ENCODE data around the gene CATSPER1. TPM values are rescaled to one million over a fixed set of nuclear protein-coding genes. Genes with fewer than 3 reads are reported as not detected.

Gene CATSPER1
- total and polyA plus RNA-seq, 2 of the 13 experiments (the other 11 are each of a cell fraction or from before 2014, with no cell fraction given): 0.17 TPM; not detected in 1

GRCh38 chr11:66062408-66062807 lies 36.1 kb upstream of the CATSPER1 start:
- in situ Hi-C loops (cut with HindIII; ENCODE audit: extremely low pct_ligation_motif_present, low pct_unique_long_range_greater_than_20kb) (no loop called here), intact Hi-C loops (cut with micrococcal nuclease; ENCODE audit: unreplicated experiment) (no loop called here)
- DNase-seq (ENCODE audit: low spot score) (no peak), ATAC-seq (no peak), FAIRE-seq (no peak)
- H3K4me1 ChIP-seq (ENCODE audit: insufficient read depth, low read length): peaks cover 14% of the 10 kb centered on the region; the same call in 1 of the 2 replicates
- H3K4me2 ChIP-seq (ENCODE audit: low read depth, low read length): no peak overlapping the region
- POLR2A ChIA-PET: interaction anchor here (1.8 kb wide), 1 partner anchor 10 kb away, joined by 8 read pairs; the partner anchor contains the start of gene SF3B2
- no TSS peak for BruUV-seq (replicated peaks)
- H4K20me1 ChIP-seq (ENCODE audit: insufficient read depth, low read length): no peaks in the 10 kb centered on the region
- H3K27ac ChIP-seq (ENCODE audit: extremely low read length, insufficient read depth, low read length): no peak overlapping the region
- no peaks in the 10 kb centered on the region for H3K27me3 ChIP-seq (ENCODE audit: control insufficient read depth in 1 of 2, insufficient read depth in 2 of 2, low read length in 2 of 2)
- no peak overlapping the region for H3K9ac ChIP-seq (ENCODE audit: insufficient read depth, low read depth, low read length)
- H3K4me3 ChIP-seq (replicated peaks in 1 of 3; ENCODE audit: insufficient read depth in 1 of 3, low read depth in 2 of 3, low read length in 3 of 3): no peak overlapping the region
- H3K79me2 ChIP-seq (ENCODE audit: insufficient read depth, low read length): peaks cover 2% of the 10 kb centered on the region
- TF ChIP-seq ZNF30 (CRISPR knock-in tag; IDR thresholded peaks at IDR 0.05) (no peak), NFE2L2 (IDR thresholded peaks at IDR 0.05; ENCODE audit: low read length) (0 out of 2 replicates have a peak, but pooled peaks have one; percentile 9), MAFK (conservative IDR thresholded peaks at IDR 0.05 in 1 of 2, IDR thresholded peaks at IDR 0.05 in 1 of 2; ENCODE audit: low read length in 2 of 2) (peak in 1 of 2 experiments; percentile 52; a peak in 2 of 4 replicates), MAFF (IDR thresholded peaks at IDR 0.05; ENCODE audit: low read depth, low read length) (peak; percentile 18; the same call in 1 of the 2 replicates)
- no peak overlapping the region for H2AFZ ChIP-seq (ENCODE audit: low read length)
- CTCF ChIA-PET (ENCODE audit: low intra/inter-chr PET ratio, low total read pairs): no interaction called here
- 99% methylated on average over 2 of the region's 2 CpGs for WGBS (ENCODE audit: low lambda C conversion rate)
- peaks cover 36 to 89% of the 10 kb centered on the region in 2 experiments for H3K36me3 ChIP-seq (replicated peaks in 1 of 2; ENCODE audit: control insufficient read depth in 1 of 2, insufficient read depth in 2 of 2, low read length in 2 of 2)
- no peaks in the 10 kb centered on the region for H3K9me3 ChIP-seq (ENCODE audit: low read length)

GRCh38 chr11:66061268-66061667 lies 35.0 kb upstream of the CATSPER1 start:
- in situ Hi-C loops (cut with HindIII; ENCODE audit: extremely low pct_ligation_motif_present, low pct_unique_long_range_greater_than_20kb): no loop called here
- FAIRE-seq (no peak), ATAC-seq (no peak), DNase-seq (ENCODE audit: low spot score) (no peak)
- Histone ChIP-seq H3K9ac (ENCODE audit: insufficient read depth, low read depth, low read length) (no peak overlapping the region), H3K4me3 (replicated peaks in 1 of 3; ENCODE audit: insufficient read depth in 1 of 3, low read depth in 2 of 3, low read length in 3 of 3) (no peak overlapping the region), H3K79me2 (ENCODE audit: insufficient read depth, low read length) (peaks cover 2% of the 10 kb centered on the region), H3K9me3 (ENCODE audit: low read length) (no peaks in the 10 kb centered on the region), H3K4me2 (ENCODE audit: low read depth, low read length) (no peak overlapping the region), H2AFZ (ENCODE audit: low read length) (no peak overlapping the region), H3K27me3 (ENCODE audit: control insufficient read depth in 1 of 2, insufficient read depth in 2 of 2, low read length in 2 of 2) (no peaks in the 10 kb centered on the region), H3K27ac (ENCODE audit: extremely low read length, insufficient read depth, low read length) (no peak overlapping the region), H3K4me1 (ENCODE audit: insufficient read depth, low read length) (0 out of 2 replicates have a peak, but pooled peaks cover 3% of the 10 kb centered on the region), H4K20me1 (ENCODE audit: insufficient read depth, low read length) (no peaks in the 10 kb centered on the region), H3K36me3 (replicated peaks in 1 of 2; ENCODE audit: control insufficient read depth in 1 of 2, insufficient read depth in 2 of 2, low read length in 2 of 2) (peaks cover 36 to 89% of the 10 kb centered on the region in 2 experiments)
- no TSS peak for BruUV-seq (replicated peaks)
- ChIA-PET CTCF (ENCODE audit: low intra/inter-chr PET ratio, low total read pairs) (no interaction called here), POLR2A (no interaction called here)
- TF ChIP-seq MTA1 (CRISPR knock-in tag; IDR thresholded peaks at IDR 0.05; ENCODE audit: borderline replicate concordance) (no peak), FOXK1 (CRISPR knock-in tag; IDR thresholded peaks at IDR 0.05; ENCODE audit: borderline replicate concordance, low read depth) (no peak), PLRG1 (conservative IDR thresholded peaks at IDR 0.05) (no peak), HNRNPH1 (optimal IDR thresholded peaks at IDR 0.05; ENCODE audit: low read depth, low read length) (no peak), TEAD3 (CRISPR knock-in tag; optimal IDR thresholded peaks at IDR 0.05; ENCODE audit: borderline replicate concordance) (no peak), SMAD3 (CRISPR knock-in tag; IDR thresholded peaks at IDR 0.05) (no peak), MEF2D (CRISPR knock-in tag; IDR thresholded peaks at IDR 0.05) (no peak), RORA (CRISPR knock-in tag; IDR thresholded peaks at IDR 0.05) (no peak), PTBP1 (IDR thresholded peaks at IDR 0.05; ENCODE audit: low read depth, low read length, poor library complexity, severe bottlenecking) (no peak)
- intact Hi-C loops (cut with micrococcal nuclease; ENCODE audit: unreplicated experiment): no loop called here
- WGBS (ENCODE audit: low lambda C conversion rate): 98% methylated on average over 6 of the region's 6 CpGs
